Caco-2 (cell line): ENCODE measurements around the gene FAM98C. TPM values are rescaled to one million over a fixed set of nuclear protein-coding genes. Genes with fewer than 3 reads are reported as not detected.

Experiments
- BruUV-seq: library from RNA; stranded (reverse); fragments of 400-500 nt; replicated peaks from 2 replicates; lab custom pipeline; 2021; lab: Mats Ljungman, UMichigan
- CTCF ChIA-PET: fragments of 300-600 bp; sonication (Branson Sonifier 250); formaldehyde crosslinking; loops from one replicate; lab custom pipeline; 2022; ENCODE audit warnings: antibody characterized with exemption; lab: Charles Lee
- POLR2A ChIA-PET: fragments of 300-600 bp; sonication (Branson Sonifier 250); formaldehyde crosslinking; loops from one replicate; lab custom pipeline; 2022; ENCODE audit warnings: antibody characterized with exemption; lab: Charles Lee
- DNase-seq, 2 experiments: peaks; one replicate each; pipeline versions ENCODE4 v3.0.0 to v3.0.0-alpha.2; 2020 to 2022
- H3K27me3 ChIP-seq: replicated peaks from 2 replicates; pipeline ENCODE4 v1.6.0; 2011; ENCODE audit warnings: low read length; ENCODE audit not compliant: control insufficient read depth, insufficient read depth
- H3K36me3 ChIP-seq: 2 replicates; pipeline ENCODE4 v1.5.1; 2011; ENCODE audit warnings: low read length; ENCODE audit not compliant: control insufficient read depth, insufficient read depth
- H3K4me1 ChIP-seq: fragments of 250-450 bp; sonication (Bioruptor Pico); 2 replicates; pipeline ENCODE4 v1.5.1; 2020; ENCODE audit warnings: mild to moderate bottlenecking
- H3K4me3 ChIP-seq: 2 replicates; pipeline ENCODE4 v1.5.1; 2011; ENCODE audit warnings: low read depth, mild to moderate bottlenecking, control low read depth, low read length
- H3K9me3 ChIP-seq: fragments of 250-450 bp; sonication (Bioruptor Pico); 2 replicates; pipeline ENCODE4 v1.5.1; 2020; ENCODE audit warnings: mild to moderate bottlenecking, moderate library complexity
- H3K27ac Mint-ChIP-seq: one replicate; pipeline ENCODE4 v1.8.0; 2022; ENCODE audit warnings: mixed read lengths; ENCODE audit not compliant: unreplicated experiment
- H3K27me3 Mint-ChIP-seq: one replicate; pipeline ENCODE4 v1.8.0; 2022; ENCODE audit warnings: mixed read lengths; ENCODE audit not compliant: insufficient read depth, unreplicated experiment
- H3K36me3 Mint-ChIP-seq: one replicate; pipeline ENCODE4 v1.8.0; 2022; ENCODE audit warnings: mild to moderate bottlenecking, mixed read lengths; ENCODE audit not compliant: insufficient read depth, unreplicated experiment
- H3K4me1 Mint-ChIP-seq: one replicate; pipeline ENCODE4 v1.8.0; 2022; ENCODE audit warnings: low read depth, mixed read lengths; ENCODE audit not compliant: unreplicated experiment
- H3K4me3 Mint-ChIP-seq: one replicate; pipeline ENCODE4 v1.8.0; 2022; ENCODE audit warnings: mild to moderate bottlenecking, moderate library complexity, mixed read lengths; ENCODE audit not compliant: unreplicated experiment
- H3K9me3 Mint-ChIP-seq: one replicate; pipeline ENCODE4 v1.8.0; 2022; ENCODE audit warnings: mixed read lengths; ENCODE audit not compliant: unreplicated experiment
- intact Hi-C: fragments of 100-400 bp; cut with micrococcal nuclease; formaldehyde crosslinking; loops from one replicate; pipeline ENCODE4 v1.10.0; 2022; ENCODE audit not compliant: unreplicated experiment
- total RNA-seq: library from RNA; stranded (reverse); gene quantifications from 2 replicates; pipeline ENCODE4 v1.2.3, GENCODE V29; 2022
- TF ChIP-seq, protein P1 (sequence below), 2 experiments: fragments of 200-600 bp in 1 of 2; IDR thresholded peaks; 1 replicate in 1 of 2; 2 replicates in 1 of 2; pipeline versions ENCODE4 v1.5.1 to v1.8.0; 2011 to 2022; ENCODE audit warnings: antibody characterized with exemption in 1 of 2, control low read depth in 1 of 2, inconsistent platforms in 1 of 2, low read depth in 1 of 2, low read length in 1 of 2, mild to moderate bottlenecking in 1 of 2, moderate library complexity in 1 of 2; ENCODE audit not compliant: insufficient read depth in 1 of 2, severe bottlenecking in 1 of 2, unreplicated experiment in 1 of 2

The FAM98C gene
- total RNA-seq, 1 experiment from 2014 or later = 19.7 TPM

DNA sequence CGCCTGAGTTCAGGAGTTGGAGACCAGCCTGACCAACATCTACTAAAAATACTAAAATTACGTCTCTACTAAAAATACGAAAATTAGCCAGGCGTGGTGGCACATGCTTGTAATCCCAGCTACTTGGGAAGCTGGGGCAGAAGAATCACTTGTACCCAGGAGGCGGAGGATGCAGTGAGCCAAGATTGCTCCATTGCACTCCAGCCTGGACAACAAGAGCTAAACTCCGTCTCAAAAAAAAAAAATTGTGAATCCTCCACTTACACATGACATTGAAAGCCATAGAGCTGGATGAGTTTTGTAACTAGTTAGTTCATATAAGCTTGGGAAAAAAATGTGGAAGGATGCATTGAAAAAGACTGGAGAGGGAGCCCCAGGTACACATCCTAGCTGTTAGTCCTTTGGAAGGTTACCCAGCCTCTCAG, 29.0 kb upstream of the FAM98C start:
- H3K4me3 Mint-ChIP-seq = peak overlapping the region; percentile 90
- intact Hi-C loops = loop anchor here (1.0 kb wide), 3 partner anchors 13 to 38 kb away; no protein-coding TSS in a partner anchor
- TSS peak; percentile 97 for BruUV-seq
- ChIA-PET CTCF (interaction anchor here (0.5 to 2.8 kb wide), 19 partner anchors 13 to 442 kb away, joined by 3 to 58 read pairs (median 3); partner anchors contain the start of genes CATSPERG, FAM98C, GGN and KCNK6), POLR2A (interaction anchor here (0.6 to 1.9 kb wide), 19 partner anchors 10 to 475 kb away, joined by 3 to 26 read pairs (median 4); partner anchors contain the start of genes C19orf33, EIF3K, FAM98C and GGN)
- peaks cover 12% of the 10 kb centered on the region for H3K4me1 Mint-ChIP-seq
- no peaks in the 10 kb centered on the region for H3K9me3 ChIP-seq
- 0 out of 2 replicates have a peak, but pooled peaks cover 4% of the 10 kb centered on the region for H3K4me1 ChIP-seq
- peak overlapping the region; percentile 92 for H3K27ac Mint-ChIP-seq
- no peaks in the 10 kb centered on the region for H3K27me3 Mint-ChIP-seq
- TF ChIP-seq, protein P1, sequence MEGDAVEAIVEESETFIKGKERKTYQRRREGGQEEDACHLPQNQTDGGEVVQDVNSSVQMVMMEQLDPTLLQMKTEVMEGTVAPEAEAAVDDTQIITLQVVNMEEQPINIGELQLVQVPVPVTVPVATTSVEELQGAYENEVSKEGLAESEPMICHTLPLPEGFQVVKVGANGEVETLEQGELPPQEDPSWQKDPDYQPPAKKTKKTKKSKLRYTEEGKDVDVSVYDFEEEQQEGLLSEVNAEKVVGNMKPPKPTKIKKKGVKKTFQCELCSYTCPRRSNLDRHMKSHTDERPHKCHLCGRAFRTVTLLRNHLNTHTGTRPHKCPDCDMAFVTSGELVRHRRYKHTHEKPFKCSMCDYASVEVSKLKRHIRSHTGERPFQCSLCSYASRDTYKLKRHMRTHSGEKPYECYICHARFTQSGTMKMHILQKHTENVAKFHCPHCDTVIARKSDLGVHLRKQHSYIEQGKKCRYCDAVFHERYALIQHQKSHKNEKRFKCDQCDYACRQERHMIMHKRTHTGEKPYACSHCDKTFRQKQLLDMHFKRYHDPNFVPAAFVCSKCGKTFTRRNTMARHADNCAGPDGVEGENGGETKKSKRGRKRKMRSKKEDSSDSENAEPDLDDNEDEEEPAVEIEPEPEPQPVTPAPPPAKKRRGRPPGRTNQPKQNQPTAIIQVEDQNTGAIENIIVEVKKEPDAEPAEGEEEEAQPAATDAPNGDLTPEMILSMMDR (IDR thresholded peaks at IDR 0.05; ENCODE audit: insufficient read depth in 1 of 2, low read depth in 1 of 2, low read length in 1 of 2, severe bottlenecking in 1 of 2, unreplicated experiment in 1 of 2) = no peak
- no peaks in the 10 kb centered on the region for H3K36me3 ChIP-seq
- H3K27me3 ChIP-seq = no peaks in the 10 kb centered on the region
- DNase-seq = no peak
- H3K9me3 Mint-ChIP-seq = no peaks in the 10 kb centered on the region
- H3K4me3 ChIP-seq = peak overlapping the region; percentile 46
- H3K36me3 Mint-ChIP-seq = peaks cover 29% of the 10 kb centered on the region

GRCh38 chr19:38374332-38375097, 28.4 kb upstream of the FAM98C start, which contains the start of gene PSMD8:
TSS of gene PSMD8 (plus strand) at chr19:38374571. CDS start at chr19:38374602, 31 bp downstream.
- H3K9me3 Mint-ChIP-seq = no peaks in the 10 kb centered on the region
- Histone ChIP-seq H3K36me3 (no peaks in the 10 kb centered on the region; the same call in 1 of the 2 replicates), H3K9me3 (no peaks in the 10 kb centered on the region), H3K4me1 (0 out of 2 replicates have a peak, but pooled peaks cover 4% of the 10 kb centered on the region), H3K27me3 (no peaks in the 10 kb centered on the region), H3K4me3 (peak within 1 kb of the TSS; percentile 95)
- H3K27ac Mint-ChIP-seq = peak within 1 kb of the TSS; percentile 92
- H3K4me3 Mint-ChIP-seq = peak within 1 kb of the TSS; percentile 90
- intact Hi-C loops = loop anchor here (1.0 kb wide), 3 partner anchors 13 to 38 kb away; no protein-coding TSS in a partner anchor
- CTCF ChIA-PET = interaction anchor here (0.5 to 2.8 kb wide), 20 partner anchors 13 to 442 kb away, joined by 3 to 58 read pairs (median 4); partner anchors contain the start of genes CATSPERG, FAM98C, GGN and KCNK6
- peaks cover 12% of the 10 kb centered on the region for H3K4me1 Mint-ChIP-seq
- TF ChIP-seq, protein P1 (IDR thresholded peaks at IDR 0.05; ENCODE audit: insufficient read depth in 1 of 2, low read depth in 1 of 2, low read length in 1 of 2, severe bottlenecking in 1 of 2, unreplicated experiment in 1 of 2) = peak in 1 of 2 experiments; percentile 48
- BruUV-seq = no TSS peak
- POLR2A ChIA-PET = interaction anchor here (0.6 to 1.9 kb wide), 21 partner anchors 10 to 475 kb away, joined by 3 to 26 read pairs (median 4); partner anchors contain the start of genes C19orf33, EIF3K, FAM98C and GGN
- no peaks in the 10 kb centered on the region for H3K27me3 Mint-ChIP-seq
- peaks cover 34% of the 10 kb centered on the region for H3K36me3 Mint-ChIP-seq
- DNase-seq = peak; percentile 99

DNA sequence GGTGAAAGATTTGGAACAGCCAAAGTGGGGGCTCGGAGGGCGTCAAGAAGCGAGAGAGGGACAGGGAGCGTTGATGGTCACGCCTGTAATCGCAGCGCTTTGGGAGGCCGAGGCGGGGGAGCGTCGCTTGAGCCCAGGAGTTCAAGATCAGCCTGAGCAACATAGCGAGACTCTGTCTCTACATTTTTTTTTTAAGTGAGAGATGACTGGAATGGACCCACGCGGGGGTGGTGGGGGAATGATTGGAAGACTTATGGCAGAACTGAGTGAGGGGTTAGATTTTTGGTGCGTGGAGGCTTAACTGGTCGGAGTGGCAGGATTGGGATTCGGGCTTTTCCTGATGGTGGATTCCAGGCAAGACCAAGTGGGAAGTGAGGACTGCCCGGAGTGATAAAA, 27.8 kb upstream of the FAM98C start:
- no peaks in the 10 kb centered on the region; the same call in 1 of the 2 replicates for H3K36me3 ChIP-seq
- intact Hi-C loops = no loop called here
- Mint-ChIP-seq H3K4me1 (peaks cover 11% of the 10 kb centered on the region), H3K27ac (peak overlapping the region; percentile 92), H3K27me3 (no peaks in the 10 kb centered on the region), H3K36me3 (peaks cover 40% of the 10 kb centered on the region), H3K4me3 (peak overlapping the region; percentile 90), H3K9me3 (no peaks in the 10 kb centered on the region)
- H3K4me3 ChIP-seq = peak overlapping the region; percentile 95
- TF ChIP-seq, protein P1 (IDR thresholded peaks at IDR 0.05; ENCODE audit: insufficient read depth in 1 of 2, low read depth in 1 of 2, low read length in 1 of 2, severe bottlenecking in 1 of 2, unreplicated experiment in 1 of 2) = no peak
- ChIA-PET POLR2A (interaction anchor here (0.6 to 1.9 kb wide), 6 partner anchors 9 to 468 kb away, joined by 3 to 26 read pairs (median 8); partner anchors contain the start of genes FAM98C, GGN, SIPA1L3 and SPRED3), CTCF (interaction anchor here (0.6 to 2.8 kb wide), 9 partner anchors 12 to 260 kb away, joined by 3 to 58 read pairs (median 4); partner anchors contain the start of genes FAM98C, GGN and KCNK6)
- H3K27me3 ChIP-seq = no peaks in the 10 kb centered on the region
- BruUV-seq = no TSS peak
- H3K9me3 ChIP-seq = no peaks in the 10 kb centered on the region
- 0 out of 2 replicates have a peak, but pooled peaks cover 4% of the 10 kb centered on the region for H3K4me1 ChIP-seq
- DNase-seq = no peak
